ENCODE measurements around the gene XRCC6.
"Not testable (repeated sequence)": the region's sequence is repeated elsewhere in the genome, so short reads cannot be mapped to it uniquely, and the experiment has no call there.

The XRCC6 gene

DNA sequence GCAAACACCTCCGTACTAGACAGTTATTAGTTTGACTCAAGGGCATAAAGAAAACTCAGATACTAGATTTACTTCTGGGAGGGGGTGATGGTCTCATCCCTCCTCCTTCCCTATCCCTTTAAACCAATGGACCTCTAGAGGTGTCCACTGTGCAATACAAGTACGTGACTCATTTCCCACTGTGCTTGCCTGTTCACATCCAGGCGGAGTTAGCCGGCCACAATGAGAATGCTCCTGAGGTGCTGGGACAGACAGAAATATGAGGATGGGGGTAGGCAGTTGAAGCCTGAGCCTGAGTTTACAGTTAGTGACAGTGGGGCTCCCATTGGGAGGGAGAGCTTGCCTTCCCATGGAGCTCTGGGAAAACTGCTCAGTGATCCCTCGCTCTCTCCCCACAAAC lies 23.0 kb upstream of the XRCC6 start:
- in situ Hi-C loops (cut with MboI; ENCODE audit: low sequenced_read_pairs): no loop called here

DNA sequence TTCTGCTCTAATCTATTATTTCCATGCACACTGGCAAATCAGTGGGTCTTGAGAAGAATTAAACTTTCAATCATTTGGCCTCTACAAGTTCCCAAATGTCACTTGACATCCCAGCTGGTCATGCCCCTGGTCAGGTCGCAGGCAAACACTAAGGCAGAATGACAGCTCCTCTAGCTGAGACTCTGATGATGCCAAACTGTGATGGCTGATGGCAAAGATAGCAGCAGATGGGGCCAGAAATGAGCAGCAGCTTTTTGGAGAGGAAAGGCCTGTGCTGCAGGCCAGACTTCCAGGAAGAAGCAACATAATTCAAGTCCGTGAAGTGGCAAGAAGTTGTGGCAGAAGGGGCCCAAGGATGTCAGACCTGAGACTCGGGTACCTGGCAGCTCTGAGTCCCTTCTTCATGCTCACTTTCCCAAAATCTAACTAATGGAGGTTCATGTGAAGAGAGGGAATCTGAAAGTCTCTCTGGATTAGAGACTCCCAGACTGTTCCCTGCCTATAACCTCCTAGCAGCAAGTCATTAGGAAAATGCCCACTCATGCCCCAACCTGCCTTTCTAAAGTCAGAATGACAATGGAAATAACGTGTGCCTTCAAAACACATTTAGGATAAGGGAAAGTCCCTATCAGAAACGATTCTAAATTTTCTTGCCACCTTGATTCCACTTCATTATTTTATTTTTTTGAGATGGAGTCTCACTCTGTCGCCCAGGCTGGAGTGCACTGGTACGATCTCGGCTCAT lies 22.0 kb upstream of the XRCC6 start:
- in situ Hi-C loops (cut with MboI; ENCODE audit: low sequenced_read_pairs): no loop called here

DNA sequence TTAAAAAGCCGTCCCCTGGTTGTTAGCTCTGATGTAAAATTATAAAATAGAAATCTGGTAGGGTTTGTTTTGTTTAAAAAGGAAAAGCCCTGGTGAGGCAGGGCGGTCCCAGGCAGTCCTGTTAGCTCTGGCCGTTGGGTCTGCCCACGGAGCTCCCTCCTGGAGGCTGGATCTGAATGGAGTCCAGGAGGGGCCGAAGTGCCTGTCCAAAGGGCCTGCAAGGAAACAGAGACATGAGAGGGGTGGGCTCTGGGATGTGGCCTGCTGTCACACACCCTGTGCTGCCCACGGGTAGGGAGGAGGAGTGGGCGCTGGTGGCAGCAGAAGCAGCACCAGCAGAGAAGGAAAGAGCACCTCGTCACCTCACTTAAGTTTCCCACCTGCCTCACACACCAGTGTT lies 20.1 kb upstream of the XRCC6 start:
- in situ Hi-C loops (cut with MboI; ENCODE audit: low sequenced_read_pairs): no loop called here

DNA sequence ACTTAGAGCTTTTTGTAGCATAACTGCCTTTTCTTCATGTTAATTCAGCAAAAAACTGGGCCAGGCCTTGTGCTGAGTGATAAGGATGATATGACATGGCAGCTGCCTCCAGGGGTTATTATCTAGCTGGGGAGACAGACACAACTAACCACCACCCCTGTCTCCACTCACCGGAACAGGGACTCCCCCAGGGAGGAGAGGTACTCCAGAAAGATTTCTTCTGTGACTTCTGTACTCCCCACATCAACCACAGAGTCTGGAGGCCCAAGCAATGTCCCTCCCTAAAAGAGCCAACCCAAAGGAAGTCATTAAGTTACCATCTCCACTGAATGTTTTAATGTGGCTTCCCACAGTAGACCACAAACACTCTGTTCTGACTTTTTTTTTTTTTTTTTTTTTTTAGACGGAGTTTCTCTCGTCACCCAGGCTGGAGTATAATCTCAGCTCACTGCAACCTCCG lies 17.2 kb upstream of the XRCC6 start:
- in situ Hi-C loops (cut with MboI; ENCODE audit: low sequenced_read_pairs): no loop called here

DNA sequence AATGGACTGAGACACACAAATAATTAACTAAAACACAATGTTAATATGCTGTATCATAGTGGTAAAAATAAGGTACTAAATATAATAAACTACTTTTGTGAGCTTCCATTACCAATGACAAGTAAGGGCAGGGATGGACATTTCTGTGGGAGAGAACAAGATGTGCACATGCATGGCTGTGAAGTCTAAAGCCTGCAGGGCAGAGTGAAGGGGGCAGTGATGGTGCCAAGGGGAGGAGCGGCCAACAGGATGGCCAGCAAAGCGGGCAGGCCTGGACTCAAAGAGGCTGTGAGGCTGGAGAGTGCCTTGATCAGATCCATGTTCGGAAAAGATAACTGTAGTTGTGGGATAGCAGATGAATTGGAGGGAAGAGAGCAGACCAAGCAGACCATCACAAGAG lies 12.7 kb upstream of the XRCC6 start:
- in situ Hi-C loops (cut with MboI; ENCODE audit: low sequenced_read_pairs): no loop called here

DNA sequence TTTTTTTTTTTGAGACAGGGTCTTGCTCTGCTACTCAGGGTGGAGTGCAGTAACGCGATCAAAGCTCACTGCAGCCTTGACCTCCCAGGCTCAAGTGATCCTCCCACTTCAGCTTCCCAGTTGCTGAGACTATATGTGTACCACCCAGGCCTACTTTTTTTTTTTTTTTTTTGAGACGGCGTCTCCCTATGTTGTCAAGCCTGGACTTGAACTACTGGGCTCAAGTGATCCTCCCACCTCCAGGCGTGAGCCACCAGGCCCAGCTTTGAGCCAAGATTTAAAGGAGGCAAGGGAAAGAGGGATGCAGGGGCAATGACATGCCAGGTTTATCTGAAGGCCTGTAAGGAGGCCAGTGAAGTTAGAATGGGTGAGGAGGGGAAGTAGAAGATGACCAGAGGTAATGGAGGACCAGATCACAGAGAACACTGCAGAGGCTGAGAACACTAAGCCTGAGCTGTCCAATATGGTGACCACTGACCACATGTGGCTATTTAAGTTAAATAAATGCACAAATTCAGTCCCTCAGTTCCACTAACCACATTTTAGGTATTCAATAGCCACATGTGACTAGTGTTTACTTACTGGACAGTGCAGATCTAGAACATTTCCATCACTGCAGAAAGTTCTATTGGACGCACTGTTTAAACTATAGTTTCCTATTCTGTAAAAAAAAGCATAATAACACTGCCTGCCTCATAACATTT lies 8.3 kb upstream of the XRCC6 start:
- in situ Hi-C loops (cut with MboI; ENCODE audit: low sequenced_read_pairs): no loop called here

DNA sequence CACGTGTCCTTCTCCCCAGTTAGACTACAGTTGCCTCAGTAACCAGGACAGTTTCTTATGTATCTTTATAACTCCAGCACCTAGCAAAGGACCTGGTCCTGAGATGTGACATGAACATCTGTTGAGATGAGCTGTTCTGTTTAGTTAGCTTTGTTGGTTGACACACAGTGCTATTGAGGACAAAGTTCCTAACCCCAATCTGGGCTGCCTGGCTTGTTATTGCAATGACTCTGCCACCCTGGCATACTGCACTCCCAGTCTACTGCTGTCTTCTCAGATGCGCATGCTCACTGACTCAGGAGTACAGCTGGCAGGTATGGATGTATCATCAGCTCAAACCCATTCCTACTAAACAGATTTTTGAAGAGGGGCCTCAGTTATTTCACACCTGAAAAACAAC lies 7.6 kb upstream of the XRCC6 start:
- in situ Hi-C loops (cut with MboI; ENCODE audit: low sequenced_read_pairs): no loop called here

DNA sequence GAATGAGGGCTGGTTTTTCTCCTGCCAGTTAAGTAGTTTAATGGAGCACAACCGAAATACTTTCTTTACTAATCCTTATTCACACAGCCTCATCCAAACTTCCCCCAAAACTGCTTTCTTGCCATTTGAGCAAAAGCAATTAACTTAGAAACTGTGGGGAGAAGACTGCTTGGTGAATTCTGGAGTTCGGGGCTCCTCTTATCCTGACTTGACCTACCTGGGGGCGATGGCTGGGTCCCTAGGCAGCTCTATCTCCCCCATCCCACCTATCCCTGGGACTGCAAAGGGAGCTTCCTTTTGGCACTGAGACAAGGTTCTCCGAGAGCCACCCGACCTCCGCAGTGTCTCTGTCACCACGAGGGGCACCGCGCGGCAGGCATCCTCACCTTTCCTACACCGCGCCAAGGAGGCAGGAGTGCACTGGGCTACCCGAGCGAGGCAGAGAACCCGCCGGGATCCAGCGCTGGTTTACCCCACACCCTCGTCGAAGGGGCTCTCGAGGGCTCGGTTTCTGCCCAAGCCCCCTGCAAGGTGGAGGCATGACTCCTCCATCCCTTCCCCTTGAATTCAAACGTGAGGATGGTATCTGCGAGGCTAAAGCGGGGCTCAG lies 1.0 kb upstream of the XRCC6 start:
- in situ Hi-C loops (cut with MboI; ENCODE audit: low sequenced_read_pairs): no loop called here

DNA sequence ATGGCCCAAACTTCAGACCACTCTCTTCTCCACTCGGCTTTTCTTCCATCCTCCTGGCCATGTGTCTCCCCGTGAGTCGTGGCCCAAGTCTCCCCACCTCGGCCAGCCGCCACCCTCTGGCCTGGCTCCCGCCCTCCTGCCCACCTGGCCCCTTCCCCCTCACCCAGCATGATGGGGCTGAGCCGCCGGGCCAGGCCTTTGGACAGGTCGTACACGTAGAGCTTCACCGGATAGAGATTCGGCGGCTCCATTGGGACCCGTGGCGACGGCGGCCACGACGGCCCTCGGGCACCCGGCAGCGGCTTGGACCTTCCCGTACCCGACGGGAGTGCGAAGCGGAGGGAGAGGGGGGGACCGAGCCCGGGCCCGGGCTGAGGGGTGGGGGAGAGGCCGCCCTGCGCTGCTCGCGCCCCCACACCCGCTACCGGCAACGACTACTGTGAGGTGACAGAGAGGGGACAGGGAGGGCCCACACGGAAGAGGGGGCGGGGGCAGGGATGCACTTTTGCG lies 451 bp upstream of the XRCC6 start, which contains the start of gene DESI1:
Gene DESI1, minus strand, starts transcription at position 455 of the 510 bp plus-strand sequence. Its CDS starts 204 bp downstream, at position 251.
- in situ Hi-C loops (cut with MboI; ENCODE audit: low sequenced_read_pairs): no loop called here

DNA sequence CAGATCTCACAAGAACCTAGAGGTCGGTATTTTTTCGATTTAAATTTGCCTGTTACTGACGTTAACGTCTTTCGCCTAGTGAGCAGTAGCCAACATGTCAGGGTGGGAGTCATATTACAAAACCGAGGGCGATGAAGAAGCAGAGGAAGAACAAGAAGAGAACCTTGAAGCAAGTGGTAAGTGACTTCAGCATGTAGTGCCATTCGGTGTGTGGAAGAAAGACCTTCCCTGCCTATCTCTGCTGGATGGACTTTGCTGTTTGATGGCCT lies 750 bp downstream of the XRCC6 start:
- in situ Hi-C loops (cut with MboI; ENCODE audit: low sequenced_read_pairs): no loop called here

DNA sequence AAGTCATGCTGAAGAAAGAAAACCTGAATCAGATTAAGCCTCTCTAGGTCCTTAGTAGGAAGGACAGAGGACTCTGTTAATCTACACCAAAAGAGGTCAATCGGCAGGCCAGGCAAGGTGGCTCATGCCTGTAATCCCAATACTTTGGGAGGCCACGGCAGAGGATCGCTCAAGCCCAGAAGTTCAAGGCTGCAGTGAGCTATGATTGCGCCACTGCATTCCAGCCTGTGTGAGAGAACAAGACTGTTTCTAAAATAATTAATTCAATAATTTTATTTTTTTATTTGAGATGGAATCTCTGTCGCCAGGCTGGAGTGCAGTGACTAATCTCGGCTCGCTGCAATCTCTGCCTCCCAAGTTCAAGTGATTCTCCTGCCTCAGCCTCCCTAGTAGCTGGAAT lies 4.5 kb downstream of the XRCC6 start:
- in situ Hi-C loops (cut with MboI; ENCODE audit: low sequenced_read_pairs): no loop called here

DNA sequence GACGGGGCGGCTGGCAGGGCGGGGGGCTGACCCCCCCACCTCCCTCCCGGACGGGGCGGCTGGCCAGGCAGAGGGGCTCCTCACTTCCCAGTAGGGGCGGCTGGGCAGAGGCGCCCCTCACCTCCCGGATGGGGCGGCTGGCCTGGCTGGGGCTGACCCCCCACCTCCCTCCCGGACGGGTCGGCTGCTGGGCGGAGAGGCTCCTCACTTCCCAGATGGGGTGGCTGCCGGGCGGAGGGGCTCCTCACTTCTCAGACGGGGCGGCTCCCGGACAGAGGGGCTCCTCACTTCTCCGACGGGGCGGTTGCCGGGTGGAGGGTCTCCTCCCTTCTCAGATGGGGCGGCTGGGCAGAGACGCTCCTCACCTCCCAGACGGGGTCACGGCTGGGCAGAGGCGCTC lies 10.0 kb downstream of the XRCC6 start:
- in situ Hi-C loops (cut with MboI; ENCODE audit: low sequenced_read_pairs): not testable (repeated sequence)

DNA sequence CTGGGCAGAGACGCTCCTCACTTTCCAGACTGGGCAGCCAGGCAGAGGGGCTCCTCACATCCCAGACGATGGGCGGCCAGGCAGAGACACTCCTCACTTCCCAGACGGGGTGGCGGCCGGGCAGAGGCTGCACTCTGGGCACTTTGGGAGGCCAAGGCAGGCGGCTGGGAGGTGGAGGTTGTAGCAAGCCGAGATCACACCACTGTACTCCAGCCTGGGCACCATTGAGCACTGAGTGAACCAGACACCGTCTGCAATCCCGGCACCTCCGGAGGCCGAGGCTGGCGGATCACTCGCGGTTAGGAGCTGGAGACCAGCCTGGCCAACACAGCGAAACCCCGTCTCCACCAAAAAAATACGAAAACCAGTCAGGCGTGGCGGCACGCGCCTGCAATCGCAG lies 10.5 kb downstream of the XRCC6 start:
- in situ Hi-C loops (cut with MboI; ENCODE audit: low sequenced_read_pairs): not testable (repeated sequence)

DNA sequence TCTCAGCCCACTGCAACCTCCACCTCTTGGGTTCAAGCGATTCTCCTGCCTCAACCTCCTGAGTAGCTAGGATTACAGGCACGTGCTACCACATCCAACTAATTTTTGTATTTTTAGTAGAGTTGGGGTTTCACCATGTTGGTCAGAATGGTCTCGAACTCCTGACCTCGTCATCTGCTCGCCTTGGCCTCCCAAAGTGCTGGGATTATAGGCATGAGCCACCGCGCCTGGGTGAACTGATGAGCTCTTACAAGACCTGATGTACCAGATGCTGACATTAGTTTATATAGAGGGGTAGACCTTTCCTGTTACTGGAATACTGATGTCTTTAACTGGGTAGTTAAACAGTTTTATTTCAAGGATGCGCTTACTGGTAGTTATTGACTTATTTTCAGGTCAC lies 13.5 kb downstream of the XRCC6 start:
- in situ Hi-C loops (cut with MboI; ENCODE audit: low sequenced_read_pairs): not testable (repeated sequence)

DNA sequence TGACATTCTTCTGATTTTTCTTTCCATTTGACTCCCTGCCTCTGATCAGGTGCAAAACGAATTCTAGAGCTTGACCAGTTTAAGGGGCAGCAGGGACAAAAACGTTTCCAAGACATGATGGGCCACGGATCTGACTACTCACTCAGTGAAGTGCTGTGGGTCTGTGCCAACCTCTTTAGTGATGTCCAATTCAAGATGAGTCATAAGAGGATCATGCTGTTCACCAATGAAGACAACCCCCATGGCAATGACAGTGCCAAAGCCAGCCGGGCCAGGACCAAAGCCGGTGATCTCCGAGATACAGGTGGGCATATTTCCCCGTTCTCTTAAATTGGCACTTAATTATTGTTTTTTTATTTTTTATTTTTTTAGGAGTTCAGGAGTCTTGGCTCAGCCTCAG lies 15.4 kb downstream of the XRCC6 start:
- in situ Hi-C loops (cut with MboI; ENCODE audit: low sequenced_read_pairs): no loop called here

DNA sequence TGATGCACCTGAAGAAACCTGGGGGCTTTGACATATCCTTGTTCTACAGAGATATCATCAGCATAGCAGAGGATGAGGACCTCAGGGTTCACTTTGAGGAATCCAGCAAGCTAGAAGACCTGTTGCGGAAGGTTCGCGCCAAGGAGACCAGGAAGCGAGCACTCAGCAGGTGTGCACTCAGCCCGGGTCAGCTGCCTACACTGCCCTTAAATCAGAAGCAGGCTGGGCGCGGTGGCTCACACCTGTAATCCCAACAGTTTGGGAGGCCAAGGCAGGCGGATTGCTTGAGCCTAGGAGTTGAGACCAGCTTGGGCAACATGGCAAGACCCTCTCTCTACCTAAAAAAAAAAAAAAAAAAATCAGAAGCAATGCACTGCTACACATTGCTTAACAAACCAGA lies 16.5 kb downstream of the XRCC6 start:
- in situ Hi-C loops (cut with MboI; ENCODE audit: low sequenced_read_pairs): not testable (repeated sequence)

DNA sequence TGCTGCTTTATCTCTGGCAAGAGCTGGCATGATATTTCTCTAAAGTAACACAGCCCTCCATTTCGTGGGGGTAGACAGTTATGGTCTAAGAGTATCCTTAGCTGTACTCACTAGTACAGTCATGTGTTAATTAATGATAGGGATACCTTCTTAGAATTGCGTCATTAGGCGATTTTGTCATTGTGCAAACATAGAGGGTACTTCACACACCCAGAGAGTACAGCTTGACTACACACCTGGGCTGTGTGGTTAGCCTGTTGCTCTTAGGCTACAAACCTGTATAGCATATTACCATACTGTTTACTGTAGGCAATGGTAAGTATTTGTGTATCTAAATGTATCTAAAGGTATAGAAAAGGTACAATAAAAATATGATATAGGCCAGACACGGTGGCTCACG lies 17.0 kb downstream of the XRCC6 start:
- in situ Hi-C loops (cut with MboI; ENCODE audit: low sequenced_read_pairs): no loop called here

DNA sequence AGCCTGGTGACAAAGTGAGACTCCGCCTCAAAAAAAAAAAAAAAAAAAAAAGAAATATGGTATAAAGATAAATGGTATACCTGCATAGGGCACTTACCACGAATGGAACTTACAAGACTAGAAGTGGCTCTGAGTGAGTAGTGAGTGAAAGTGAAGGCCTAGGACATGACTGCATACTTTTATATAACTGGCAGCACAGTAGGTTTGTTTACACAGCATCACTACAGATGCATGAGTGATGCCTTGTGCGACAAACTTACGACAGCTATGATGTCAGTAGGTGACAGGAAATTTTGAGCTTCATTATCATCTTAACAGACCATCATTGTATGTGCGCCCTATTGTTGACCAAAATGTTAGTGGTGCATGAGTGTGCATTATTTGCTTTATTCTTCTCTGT lies 17.7 kb downstream of the XRCC6 start:
- in situ Hi-C loops (cut with MboI; ENCODE audit: low sequenced_read_pairs): no loop called here

DNA sequence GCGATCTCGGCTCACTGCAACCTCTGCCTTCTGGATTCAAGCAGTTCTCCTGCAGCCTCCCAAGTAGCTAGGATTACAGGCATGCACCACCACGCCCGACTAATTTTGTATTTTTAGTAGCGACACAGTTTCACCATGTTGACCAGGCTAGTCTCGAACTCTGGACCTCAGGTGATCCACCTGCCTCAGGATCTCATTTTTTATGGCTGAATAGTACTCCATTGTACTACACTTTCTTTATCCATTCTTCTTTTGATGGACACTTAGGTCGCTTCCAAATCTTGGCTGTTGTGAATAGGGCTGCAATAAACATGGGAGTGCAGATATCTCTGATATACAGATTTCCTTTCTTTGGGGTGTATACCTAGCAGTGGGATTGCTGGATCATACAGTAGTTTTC lies 20.8 kb downstream of the XRCC6 start:
- in situ Hi-C loops (cut with MboI; ENCODE audit: low sequenced_read_pairs): no loop called here

DNA sequence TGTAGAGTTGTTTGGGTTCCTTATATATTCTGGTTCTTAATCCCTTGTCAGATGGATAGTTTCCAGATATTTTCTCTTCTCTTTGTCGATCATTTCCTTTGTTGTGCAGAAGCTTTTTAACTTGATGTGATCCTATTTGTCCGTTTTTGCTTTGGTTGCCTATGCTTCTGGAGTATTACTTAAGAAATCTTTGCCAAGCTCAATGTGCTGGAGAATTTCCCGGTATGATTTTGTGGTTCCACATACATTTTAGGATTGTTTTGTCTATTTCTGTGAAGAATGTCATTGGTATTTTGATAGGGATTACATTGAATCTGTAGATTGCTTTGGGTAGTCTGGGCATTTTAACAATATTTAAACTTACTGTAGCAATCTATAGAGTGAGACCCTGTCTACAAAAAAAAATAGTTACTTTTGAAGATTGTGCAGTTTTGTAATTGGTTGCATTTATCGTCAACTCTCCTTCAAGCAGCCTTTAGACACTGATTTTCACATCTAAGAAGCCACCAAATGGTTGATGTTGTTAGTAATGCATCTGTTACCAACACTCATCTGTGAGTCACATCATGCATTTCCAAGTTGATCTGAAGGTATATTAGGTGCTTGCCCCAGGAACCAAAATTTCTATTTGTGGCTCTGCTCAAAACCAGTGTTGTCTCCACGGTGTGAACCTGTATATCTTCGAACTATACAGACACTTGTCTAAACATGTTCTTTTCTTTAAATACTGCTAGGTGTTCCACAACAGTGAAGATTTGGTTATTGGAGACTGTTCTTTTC lies 21.4 kb downstream of the XRCC6 start:
- in situ Hi-C loops (cut with MboI; ENCODE audit: low sequenced_read_pairs): no loop called here

DNA sequence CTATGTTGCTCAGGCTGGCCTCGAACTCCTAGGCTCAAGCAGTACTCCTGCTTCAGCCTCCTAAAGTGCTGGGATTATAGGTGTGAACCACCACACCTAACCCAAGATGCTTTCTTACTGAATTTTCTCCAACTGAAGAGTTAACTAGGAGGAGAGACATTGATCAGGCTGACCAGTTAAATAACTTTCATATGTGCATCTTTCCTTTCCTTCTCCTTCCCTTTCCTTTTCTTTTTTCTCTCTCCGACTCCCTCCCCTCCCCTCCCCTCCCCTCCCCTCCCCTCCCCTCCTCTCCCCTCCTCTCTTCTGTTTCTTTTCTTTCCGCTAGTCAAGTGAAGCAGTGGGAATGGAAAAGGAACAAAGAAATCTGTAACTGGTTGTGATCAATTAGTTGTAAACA lies 26.7 kb downstream of the XRCC6 start:
- in situ Hi-C loops (cut with MboI; ENCODE audit: low sequenced_read_pairs): no loop called here
